H1 (cell line): Measurements from ENCODE around the gene ELOVL2. TPM values are rescaled to one million over a fixed set of nuclear protein-coding genes. Genes with fewer than 3 reads are reported as not detected.

Experiments
- CTCF ChIA-PET: fragments of 300-600 bp; sonication (Branson Sonifier 250); formaldehyde crosslinking; loops from one replicate; lab custom pipeline; 2021; ENCODE audit not compliant: partially characterized antibody; lab: Charles Lee
- POLR2A ChIA-PET: fragments of 300-600 bp; sonication (Branson Sonifier 250); formaldehyde crosslinking; loops from one replicate; lab custom pipeline; 2021; ENCODE audit warnings: inconsistent platforms; ENCODE audit not compliant: partially characterized antibody; lab: Charles Lee
- DNase-seq, 2 experiments: peaks; one replicate each; pipeline versions ENCODE4 v3.0.0 to v3.0.0-alpha.2; 2010 to 2022; ENCODE audit warnings: low spot score in 2 of 2, low read depth in 1 of 2, mixed read lengths in 1 of 2
- FAIRE-seq: peaks from 2 replicates; lab custom pipeline; 2011; peaks lifted over from hg19 to GRCh38; lab: Jason Lieb, UNC
- H2AFZ ChIP-seq: 2 replicates; pipeline ENCODE4 v1.8.1; 2012; ENCODE audit warnings: low read length, inconsistent platforms
- H2AK5ac ChIP-seq: 2 replicates; pipeline ENCODE4 v1.6.1; 2013; ENCODE audit warnings: low read depth, low read length
- H2BK120ac ChIP-seq: replicated peaks from 2 replicates; pipeline ENCODE3; 2013; ENCODE audit warnings: low read depth, low read length, inconsistent platforms
- H2BK12ac ChIP-seq: 2 replicates; pipeline ENCODE4 v1.6.1; 2013; ENCODE audit warnings: low read depth, low read length
- H2BK15ac ChIP-seq: 2 replicates; pipeline ENCODE4 v1.6.1; 2013; ENCODE audit warnings: low read length
- H2BK20ac ChIP-seq: 2 replicates; pipeline ENCODE4 v1.6.1; 2013; ENCODE audit warnings: low read length
- H2BK5ac ChIP-seq: 2 replicates; pipeline ENCODE4 v1.6.1; 2013; ENCODE audit warnings: low read depth, low read length
- H3K14ac ChIP-seq: 2 replicates; pipeline ENCODE4 v1.6.1; 2013; ENCODE audit warnings: inconsistent platforms; ENCODE audit not compliant: insufficient read length
- H3K18ac ChIP-seq: 2 replicates; pipeline ENCODE4 v1.6.1; 2013; ENCODE audit warnings: low read length; ENCODE audit errors: extremely low read depth
- H3K23ac ChIP-seq: 2 replicates; pipeline ENCODE4 v1.6.1; 2013; ENCODE audit warnings: inconsistent platforms; ENCODE audit not compliant: insufficient read length
- H3K23me2 ChIP-seq: 2 replicates; pipeline ENCODE4 v1.6.1; 2013; ENCODE audit warnings: low read depth, low read length
- H3K27ac ChIP-seq: 2 replicates; pipeline ENCODE4 v1.6.1; 2011; ENCODE audit warnings: low read depth, low read length, inconsistent platforms
- H3K27me3 ChIP-seq, 4 experiments: replicated peaks in 1 of 4; 1 replicate in 1 of 4; 2 replicates in 3 of 4; pipeline versions ENCODE4 v1.6.1 to v1.8.1; 2011 to 2013; ENCODE audit warnings: low read length in 3 of 4, mild to moderate bottlenecking in 3 of 4, inconsistent platforms in 2 of 4, mixed read lengths in 2 of 4, moderate library complexity in 1 of 4; ENCODE audit not compliant: control insufficient read depth in 3 of 4, insufficient read depth in 3 of 4; ENCODE audit errors: extremely low read depth in 1 of 4
- H3K36me3 ChIP-seq, 4 experiments: 2 replicates each; pipeline versions ENCODE4 v1.6.1 to v1.8.1; 2011 to 2013; ENCODE audit warnings: mild to moderate bottlenecking in 4 of 4, low read length in 3 of 4, moderate library complexity in 2 of 4, control low read depth in 1 of 4, inconsistent platforms in 1 of 4; ENCODE audit not compliant: insufficient read depth in 4 of 4, control insufficient read depth in 2 of 4
- H3K4ac ChIP-seq: replicated peaks from 2 replicates; pipeline ENCODE3; 2013; ENCODE audit warnings: low read length, low read depth, mixed read lengths, inconsistent platforms; ENCODE audit not compliant: insufficient read length
- H3K4me1 ChIP-seq, 4 experiments: replicated peaks in 1 of 4; 1 replicate in 1 of 4; 2 replicates in 3 of 4; pipeline versions ENCODE4 v1.6.1 to v1.8.1; 2011 to 2013; ENCODE audit warnings: low read length in 3 of 4, inconsistent platforms in 2 of 4, mixed read lengths in 1 of 4; ENCODE audit not compliant: insufficient read depth in 4 of 4, control insufficient read depth in 3 of 4
- H3K4me2 ChIP-seq, 2 experiments: 2 replicates each; pipeline versions ENCODE4 v1.6.1 to v1.8.1; 2011 to 2013; ENCODE audit warnings: low read depth in 2 of 2, low read length in 2 of 2, control low read depth in 1 of 2, inconsistent platforms in 1 of 2, mild to moderate bottlenecking in 1 of 2; ENCODE audit not compliant: insufficient read depth in 1 of 2
- H3K4me3 ChIP-seq, 4 experiments: fragments of 200-600, 300-600 bp in 1 of 4; sonication (generic), shearing (Covaris generic), sonication (Bioruptor Twin) in 1 of 4; 2 replicates each; pipeline versions ENCODE4 v1.5.1 to v1.8.1; 2011 to 2016; ENCODE audit warnings: low read length in 4 of 4, low read depth in 3 of 4, control low read depth in 2 of 4, inconsistent platforms in 2 of 4, mild to moderate bottlenecking in 2 of 4, mixed read lengths in 1 of 4, moderate library complexity in 1 of 4; ENCODE audit not compliant: insufficient read depth in 2 of 4; ENCODE audit errors: extremely low read depth in 1 of 4
- H3K56ac ChIP-seq: replicated peaks from 2 replicates; pipeline ENCODE3; 2013; ENCODE audit warnings: low read depth, mild to moderate bottlenecking, mixed read lengths, low read length, inconsistent platforms; ENCODE audit not compliant: insufficient read length
- H3K79me1 ChIP-seq: 2 replicates; pipeline ENCODE4 v1.6.1; 2013; ENCODE audit warnings: low read depth, low read length, control low read depth
- H3K79me2 ChIP-seq, 2 experiments: 2 replicates each; pipeline versions ENCODE4 v1.6.1 to v1.8.1; 2012 to 2013; ENCODE audit warnings: low read length in 2 of 2, mild to moderate bottlenecking in 2 of 2, inconsistent platforms in 1 of 2; ENCODE audit not compliant: insufficient read depth in 2 of 2, control insufficient read depth in 1 of 2
- H3K9ac ChIP-seq, 4 experiments: replicated peaks in 1 of 4; 1 replicate in 1 of 4; 2 replicates in 3 of 4; pipeline versions ENCODE4 v1.6.1 to v1.8.1; 2011 to 2013; ENCODE audit warnings: low read depth in 3 of 4, low read length in 3 of 4, control low read depth in 2 of 4, mild to moderate bottlenecking in 2 of 4, moderate library complexity in 2 of 4, inconsistent platforms in 1 of 4; ENCODE audit errors: extremely low read depth in 1 of 4
- H3K9me3 ChIP-seq, 2 experiments: 2 replicates each; pipeline versions ENCODE4 v1.6.1 to v1.8.1; 2012 to 2013; ENCODE audit warnings: mild to moderate bottlenecking in 2 of 2, moderate library complexity in 2 of 2, control low read depth in 1 of 2, inconsistent platforms in 1 of 2, low read depth in 1 of 2, low read length in 1 of 2, mixed read lengths in 1 of 2; ENCODE audit not compliant: insufficient read depth in 2 of 2
- H4K20me1 ChIP-seq, 2 experiments: replicated peaks in 1 of 2; 2 replicates each; pipeline versions ENCODE3 to v1.8.1; 2011 to 2013; ENCODE audit warnings: inconsistent platforms in 2 of 2, low read length in 2 of 2, mild to moderate bottlenecking in 1 of 2; ENCODE audit not compliant: insufficient read depth in 2 of 2, control insufficient read depth in 1 of 2
- H4K5ac ChIP-seq: 2 replicates; pipeline ENCODE4 v1.6.1; 2013; ENCODE audit warnings: low read length, low read depth, mixed read lengths, inconsistent platforms; ENCODE audit not compliant: insufficient read length
- H4K8ac ChIP-seq: 2 replicates; pipeline ENCODE4 v1.8.0; 2013; ENCODE audit warnings: mild to moderate bottlenecking, moderate library complexity, low read length, inconsistent platforms; ENCODE audit not compliant: insufficient read depth; ENCODE audit errors: extremely low read depth
- H4K91ac ChIP-seq: replicated peaks from 2 replicates; pipeline ENCODE3; 2013; ENCODE audit warnings: low read length, mixed read lengths, inconsistent platforms; ENCODE audit not compliant: insufficient read length
- ASH2L ChIP-seq: fragments of 200-600, 300-600 bp; sonication (generic); IDR thresholded peaks from one replicate; pipeline ENCODE4 v1.7.1; 2017; ENCODE audit warnings: low read length
- BCL11A ChIP-seq, 2 experiments: IDR thresholded peaks; one replicate each; pipeline ENCODE4 v1.6.1; 2011; ENCODE audit warnings: low read depth in 2 of 2, low read length in 2 of 2, mild to moderate bottlenecking in 2 of 2
- JUND ChIP-seq: IDR thresholded peaks from 2 replicates; pipeline ENCODE4 v1.6.1; 2011; ENCODE audit warnings: mild to moderate bottlenecking, improper control_type of control experiment, low read length
- KDM4A ChIP-seq: IDR thresholded peaks from one replicate; pipeline ENCODE4 v1.7.1; 2012; ENCODE audit warnings: low read depth, mild to moderate bottlenecking, moderate library complexity, low read length, inconsistent platforms; ENCODE audit not compliant: severe bottlenecking
- PHF8 ChIP-seq: fragments of 200-600 bp; sonication (generic); conservative IDR thresholded peaks from 2 replicates; pipeline ENCODE4 v1.7.1; 2012; ENCODE audit warnings: low read depth, mild to moderate bottlenecking, inconsistent platforms, low read length, moderate library complexity
- POLR2A ChIP-seq, 2 experiments: IDR thresholded peaks; 1 replicate in 1 of 2; 2 replicates in 1 of 2; pipeline ENCODE4 v1.6.1; 2011; ENCODE audit warnings: low read depth in 2 of 2, low read length in 2 of 2, mild to moderate bottlenecking in 2 of 2; ENCODE audit errors: control extremely low read depth in 1 of 2
- RBBP5 ChIP-seq: IDR thresholded peaks from 2 replicates; pipeline ENCODE4 v1.7.1; 2012; ENCODE audit warnings: low read depth, mild to moderate bottlenecking, inconsistent platforms, low read length, moderate library complexity, borderline replicate concordance
- SP4 ChIP-seq: IDR thresholded peaks from 2 replicates; pipeline ENCODE4 v1.6.1; 2012; ENCODE audit warnings: low read length, inconsistent platforms
- TAF1 ChIP-seq: IDR thresholded peaks from 2 replicates; pipeline ENCODE4 v1.6.1; 2011; ENCODE audit warnings: mild to moderate bottlenecking, low read depth, low read length
- TAF7 ChIP-seq: optimal IDR thresholded peaks from 2 replicates; pipeline ENCODE3; 2011; ENCODE audit warnings: low read depth, mild to moderate bottlenecking, inconsistent platforms, low read length, moderate library complexity, borderline replicate concordance
- WGBS, 2 experiments: shearing (Covaris generic) in 1 of 2; methylation state at CpG; one replicate each; pipeline versions ENCODE4 v1.1.6 to v1.1.7; 2013 to 2015; ENCODE audit warnings: low lambda C conversion rate in 2 of 2, mixed read lengths in 2 of 2, inconsistent platforms in 1 of 2, low coverage in 1 of 2, missing lambda C conversion rate in 1 of 2; ENCODE audit not compliant: insufficient replicate concordance in 2 of 2, insufficient coverage in 1 of 2, insufficient read length in 1 of 2; ENCODE audit errors: extremely low coverage in 1 of 2, missing lambda C conversion rate in 1 of 2; 5-methylcytosine and 5-hydroxymethylcytosine counted together
- polyA plus RNA-seq, 7 experiments: library from polyadenylated mRNA; depleted of rRNA in 3 of 7; stranded (reverse) in 5 of 7; unstranded in 2 of 7; fragments of >200 nt in 5 of 7; fragments of 200-250 nt in 2 of 7; gene quantifications; 1 replicate in 5 of 7; 2 replicates in 1 of 7; 4 replicates in 1 of 7; pipeline versions ENCODE4 v1.2.1 to v1.2.3, GENCODE V29; 2011 to 2013; ENCODE audit warnings: missing spikeins in 2 of 7, mixed read lengths in 2 of 7
- total RNA-seq: library from RNA; stranded (reverse); fragmentation: NEBNext Ultra II Directional; extraction: Animal tissue kit (Norgen Biotek cat#: 25700); gene quantifications from 2 replicates; pipeline ENCODE4 v1.2.1, GENCODE V29; 2021

Gene ELOVL2
- total and polyA plus RNA-seq, 2 of the 8 experiments (the other 6 are each of a cell fraction or from before 2014, with no cell fraction given) = 0.42 to 0.89 TPM

- H3K27ac ChIP-seq = peak overlapping the region; percentile 33; the same call in 1 of the 2 replicates
- peak overlapping the region; percentile 82 to 93 for H3K4me2 ChIP-seq
- no peak overlapping the region for H4K91ac ChIP-seq
- WGBS, 2 experiments = 2% methylated on average over 17 of the region's 17 CpGs; no CpG with 5 or more reads in 1 of the 2 experiments
- peaks cover 6% of the 10 kb centered on the region; the same call in 1 of the 2 replicates for H3K23me2 ChIP-seq
- H3K4ac ChIP-seq = no peak overlapping the region
- H3K4me1 ChIP-seq = peaks cover 0 to 5% (median 2%) of the 10 kb centered on the region in 4 experiments; a peak in 5 of 7 replicates
- H3K23ac ChIP-seq = no peak overlapping the region
- no peaks in the 10 kb centered on the region for H3K27me3 ChIP-seq
- peak overlapping the region; percentile 96 for H2AFZ ChIP-seq
- peak overlapping the region; percentile 63 to 99 (median 77) for H3K4me3 ChIP-seq
- ChIA-PET POLR2A (interaction anchor here (0.6 kb wide), 1 partner anchor 24 kb away, joined by 3 read pairs; no protein-coding TSS in a partner anchor), CTCF (interaction anchor here (0.7 to 1.5 kb wide), 6 partner anchors 12 to 369 kb away, joined by 3 to 5 read pairs (median 3); partner anchors contain the start of gene ERVFRD-1)
- H2BK20ac ChIP-seq = no peak overlapping the region
- no peaks in the 10 kb centered on the region for H3K36me3 ChIP-seq
- peak overlapping the region; percentile 94 for H3K18ac ChIP-seq
- peaks cover 0 to 40% of the 10 kb centered on the region in 2 experiments; a peak in 2 of 4 replicates for H3K79me2 ChIP-seq
- no peak overlapping the region for H2BK120ac ChIP-seq
- no peak overlapping the region for H3K56ac ChIP-seq
- no peak overlapping the region for H2AK5ac ChIP-seq
- peaks cover 3% of the 10 kb centered on the region for H3K79me1 ChIP-seq
- DNase-seq (no peak), FAIRE-seq (no peak)
- TF ChIP-seq JUND (no peak), BCL11A (IDR thresholded peaks at IDR 0.05; ENCODE audit: low read depth in 2 of 2, low read length in 2 of 2) (no peak), POLR2A (IDR thresholded peaks at IDR 0.05; ENCODE audit: control extremely low read depth in 1 of 2, low read depth in 2 of 2, low read length in 2 of 2) (peak in 1 of 2 experiments; percentile 52; a peak in 1 of 3 replicates), ASH2L (peak; percentile 40), PHF8 (peak; percentile 10; the same call in 1 of the 2 replicates), TAF7 (peak; percentile 13), SP4 (0 out of 2 replicates have a peak, but pooled peaks have one; percentile 34), KDM4A (peak; percentile 24), RBBP5 (0 out of 2 replicates have a peak, but pooled peaks have one; percentile 50), TAF1 (peak; percentile 78; the same call in 1 of the 2 replicates)
- H2BK15ac ChIP-seq = peak overlapping the region; percentile 49; the same call in 1 of the 2 replicates
- H4K5ac ChIP-seq = peak overlapping the region; percentile 12
- peak overlapping the region in 1 of 4 experiments; percentile 79; a peak in 3 of 7 replicates for H3K9ac ChIP-seq
- peaks cover 0 to 4% of the 10 kb centered on the region in 2 experiments for H4K20me1 ChIP-seq
- no peak overlapping the region for H2BK12ac ChIP-seq
- peak overlapping the region; percentile 85 for H2BK5ac ChIP-seq
- no peak overlapping the region for H3K14ac ChIP-seq
- H4K8ac ChIP-seq = peak overlapping the region; percentile 7; the same call in 1 of the 2 replicates
- H3K9me3 ChIP-seq = no peaks in the 10 kb centered on the region
Observed at GRCh38 chr6:11093376-11093625, 49.2 kb upstream of the ELOVL2 start.
